Glutamatergic neuron (in vitro differentiated cells): ENCODE data around the gene RGS19. TPM values are rescaled to one million over a fixed set of nuclear protein-coding genes. Genes with fewer than 3 reads are reported as not detected.

Source experiments
- DNase-seq: peaks from one replicate; pipeline ENCODE4 v3.0.0; 2022
- H3K27ac Mint-ChIP-seq: one replicate; pipeline ENCODE4 v1.8.0; 2020; ENCODE audit warnings: mild to moderate bottlenecking, mixed read lengths, inconsistent platforms; ENCODE audit not compliant: unreplicated experiment
- H3K27me3 Mint-ChIP-seq: one replicate; pipeline ENCODE4 v1.8.0; 2020; ENCODE audit warnings: mild to moderate bottlenecking, moderate library complexity, mixed read lengths, inconsistent platforms; ENCODE audit not compliant: unreplicated experiment
- H3K36me3 Mint-ChIP-seq: one replicate; pipeline ENCODE4 v1.8.0; 2020; ENCODE audit warnings: mild to moderate bottlenecking, mixed read lengths, inconsistent platforms; ENCODE audit not compliant: unreplicated experiment
- H3K4me1 Mint-ChIP-seq: one replicate; pipeline ENCODE4 v1.8.0; 2020; ENCODE audit warnings: mild to moderate bottlenecking, low read depth, mixed read lengths, inconsistent platforms; ENCODE audit not compliant: unreplicated experiment
- H3K4me3 Mint-ChIP-seq: one replicate; pipeline ENCODE4 v1.8.0; 2020; ENCODE audit warnings: mild to moderate bottlenecking, mixed read lengths, inconsistent platforms; ENCODE audit not compliant: unreplicated experiment
- H3K9me3 Mint-ChIP-seq: one replicate; pipeline ENCODE4 v1.8.0; 2020; ENCODE audit warnings: mild to moderate bottlenecking, moderate library complexity, mixed read lengths, inconsistent platforms; ENCODE audit not compliant: unreplicated experiment
- total RNA-seq: library from RNA; stranded (reverse); fragmentation: NEBNext Ultra II Directional; extraction: Animal tissue kit (Norgen Biotek cat#: 25700); gene quantifications from one replicate; pipeline ENCODE4 v1.2.1, GENCODE V29; 2021; ENCODE audit not compliant: unreplicated experiment
- TF ChIP-seq, protein P1 (sequence below): fragments of 200-600 bp; sonication (generic); IDR thresholded peaks from one replicate; pipeline ENCODE4 v1.5.0; 2021; ENCODE audit not compliant: partially characterized antibody, unreplicated experiment

Gene RGS19
- total RNA-seq, 1 donor from 2014 or later, result 4.4 TPM

GRCh38 chr20:64074184-64074789, 5.0 kb downstream of the RGS19 start:
- Mint-ChIP-seq H3K27me3 (peaks cover 2% of the 10 kb centered on the region), H3K36me3 (no peaks in the 10 kb centered on the region), H3K27ac (no peak overlapping the region), H3K9me3 (no peaks in the 10 kb centered on the region), H3K4me1 (no peaks in the 10 kb centered on the region), H3K4me3 (no peak overlapping the region)
- no peak for DNase-seq
- TF ChIP-seq, protein P1, sequence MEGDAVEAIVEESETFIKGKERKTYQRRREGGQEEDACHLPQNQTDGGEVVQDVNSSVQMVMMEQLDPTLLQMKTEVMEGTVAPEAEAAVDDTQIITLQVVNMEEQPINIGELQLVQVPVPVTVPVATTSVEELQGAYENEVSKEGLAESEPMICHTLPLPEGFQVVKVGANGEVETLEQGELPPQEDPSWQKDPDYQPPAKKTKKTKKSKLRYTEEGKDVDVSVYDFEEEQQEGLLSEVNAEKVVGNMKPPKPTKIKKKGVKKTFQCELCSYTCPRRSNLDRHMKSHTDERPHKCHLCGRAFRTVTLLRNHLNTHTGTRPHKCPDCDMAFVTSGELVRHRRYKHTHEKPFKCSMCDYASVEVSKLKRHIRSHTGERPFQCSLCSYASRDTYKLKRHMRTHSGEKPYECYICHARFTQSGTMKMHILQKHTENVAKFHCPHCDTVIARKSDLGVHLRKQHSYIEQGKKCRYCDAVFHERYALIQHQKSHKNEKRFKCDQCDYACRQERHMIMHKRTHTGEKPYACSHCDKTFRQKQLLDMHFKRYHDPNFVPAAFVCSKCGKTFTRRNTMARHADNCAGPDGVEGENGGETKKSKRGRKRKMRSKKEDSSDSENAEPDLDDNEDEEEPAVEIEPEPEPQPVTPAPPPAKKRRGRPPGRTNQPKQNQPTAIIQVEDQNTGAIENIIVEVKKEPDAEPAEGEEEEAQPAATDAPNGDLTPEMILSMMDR, result no peak

GRCh38 chr20:64073476-64074183, 5.7 kb downstream of the RGS19 start:
- H3K4me1 Mint-ChIP-seq, result no peaks in the 10 kb centered on the region
- TF ChIP-seq, protein P1, result no peak
- H3K9me3 Mint-ChIP-seq, result no peaks in the 10 kb centered on the region
- DNase-seq, result no peak
- no peaks in the 10 kb centered on the region for H3K27me3 Mint-ChIP-seq
- no peak overlapping the region for H3K27ac Mint-ChIP-seq
- H3K4me3 Mint-ChIP-seq, result no peak overlapping the region
- no peaks in the 10 kb centered on the region for H3K36me3 Mint-ChIP-seq

- no peak overlapping the region for H3K27ac Mint-ChIP-seq
- no peaks in the 10 kb centered on the region for H3K36me3 Mint-ChIP-seq
- H3K4me3 Mint-ChIP-seq, result no peak overlapping the region
- TF ChIP-seq, protein P1, result no peak
- no peaks in the 10 kb centered on the region for H3K9me3 Mint-ChIP-seq
- H3K27me3 Mint-ChIP-seq, result peaks cover 1% of the 10 kb centered on the region
- no peaks in the 10 kb centered on the region for H3K4me1 Mint-ChIP-seq
- no peak for DNase-seq
These were observed 6.7 kb downstream of the RGS19 start for GRCh38 chr20:64072498-64073063.

DNA sequence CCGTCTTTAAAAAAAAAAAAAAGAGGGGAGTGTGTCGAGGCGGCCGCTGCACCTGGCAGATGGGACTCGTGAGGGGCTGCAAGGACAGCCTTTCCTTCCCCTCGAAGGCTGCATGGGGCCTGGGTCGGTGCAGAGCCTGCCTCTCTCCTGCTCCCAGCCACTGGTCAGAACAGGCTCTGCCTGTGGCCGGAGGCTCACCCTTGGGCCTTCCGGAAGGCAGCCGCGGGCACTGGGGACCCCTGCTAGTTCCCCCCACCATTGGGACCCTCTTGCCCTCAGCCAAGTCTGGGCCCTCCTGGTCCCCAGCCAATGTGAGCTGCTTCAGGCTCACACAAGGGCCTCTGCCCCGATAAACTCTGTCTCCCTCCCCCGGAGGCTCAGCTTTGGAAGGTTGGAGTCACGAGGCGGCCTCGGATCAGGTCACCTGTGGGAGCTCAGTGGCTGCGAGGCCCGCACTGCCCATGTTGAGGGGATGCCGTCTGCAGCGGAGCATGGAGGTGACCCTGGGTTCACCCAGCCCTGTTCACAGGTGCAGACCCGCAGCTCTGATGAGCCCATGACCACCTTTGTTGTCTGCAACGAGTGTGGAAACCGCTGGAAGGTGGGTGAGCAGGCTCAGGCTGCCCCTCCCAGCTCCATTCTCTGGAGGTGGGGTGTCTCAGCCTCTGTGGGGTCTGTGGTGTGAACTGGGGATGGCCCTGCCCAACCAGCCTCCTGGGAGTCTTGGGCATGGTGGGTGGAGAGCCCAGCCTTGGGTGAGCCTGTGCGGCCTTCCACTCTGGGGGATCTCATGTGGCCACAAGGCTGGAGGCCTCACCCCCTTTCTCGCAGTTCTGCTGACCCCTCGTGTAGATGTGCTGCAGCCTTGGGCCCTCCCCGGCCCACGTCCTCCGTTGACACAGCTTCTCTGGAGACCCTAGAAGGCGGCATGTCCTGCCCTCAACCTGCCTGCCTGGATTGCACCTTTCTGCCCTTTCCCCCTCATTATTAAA, 7.7 kb downstream of the RGS19 start:
- H3K4me3 Mint-ChIP-seq, result no peak overlapping the region
- H3K9me3 Mint-ChIP-seq, result no peaks in the 10 kb centered on the region
- H3K27me3 Mint-ChIP-seq, result peaks cover 1% of the 10 kb centered on the region
- DNase-seq, result no peak
- no peaks in the 10 kb centered on the region for H3K4me1 Mint-ChIP-seq
- TF ChIP-seq, protein P1, result no peak
- no peak overlapping the region for H3K27ac Mint-ChIP-seq
- no peaks in the 10 kb centered on the region for H3K36me3 Mint-ChIP-seq
